Measurements from ENCODE around the gene EML3.
A peak's percentile ranks its signal among the peaks of the same experiment; 100 is the strongest.

Gene EML3

DNA sequence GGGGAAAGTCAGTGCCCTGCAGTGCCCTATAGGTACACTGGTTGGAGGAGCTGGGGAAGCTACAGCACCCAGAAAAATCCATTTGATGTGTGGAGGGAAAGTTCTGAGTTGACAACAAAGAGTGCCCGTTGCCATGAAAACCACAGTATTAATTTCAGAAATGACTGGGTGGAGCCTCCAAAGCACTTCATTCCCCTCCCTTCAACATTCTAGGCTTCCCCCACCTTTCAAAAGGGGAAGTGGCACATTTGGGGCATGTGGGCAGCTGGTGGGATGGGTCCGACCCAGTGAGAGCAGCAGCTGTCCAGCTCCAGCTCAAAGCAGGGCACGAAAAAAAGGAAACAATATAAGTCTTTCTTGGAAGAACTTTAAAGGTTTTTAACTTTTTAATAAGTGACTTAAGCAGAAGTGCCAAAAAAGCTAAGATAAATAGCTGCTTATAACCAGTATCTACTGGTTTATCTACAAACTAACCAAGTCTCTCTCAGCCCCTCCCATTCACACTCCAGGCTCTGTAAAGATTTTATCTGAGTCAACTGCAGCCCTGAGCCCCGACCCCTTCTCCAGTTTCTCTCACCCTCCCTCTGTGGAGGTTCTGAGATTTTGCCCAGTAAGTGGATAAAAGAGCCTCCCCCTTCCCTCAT lies 57.0 kb downstream of the EML3 start:
- Histone ChIP-seq H3K4ac (ENCODE audit: low read depth in 1 of 2, low read length in 2 of 2) (peak overlapping the region; percentile 35 to 71), H3K14ac (ENCODE audit: low read length in 2 of 2) (no peak overlapping the region), H3K9me3 (ENCODE audit: control insufficient read depth, low read length) (no peaks in the 10 kb centered on the region), H3K23ac (ENCODE audit: low read length in 2 of 2) (peak overlapping the region in 1 of 2 experiments; percentile 36), H3K27ac (ENCODE audit: low read length, poor library complexity, severe bottlenecking) (peak overlapping the region; percentile 88), H3K4me1 (ENCODE audit: control insufficient read depth, insufficient read depth, low read depth, low read length) (peaks cover 64% of the 10 kb centered on the region), H2AK5ac (ENCODE audit: low read length, severe bottlenecking) (peak overlapping the region; percentile 95), H2BK12ac (ENCODE audit: low read length in 2 of 2) (peak overlapping the region in 1 of 2 experiments; percentile 81), H3K4me2 (ENCODE audit: low read length, poor library complexity, severe bottlenecking) (peak overlapping the region; percentile 49), H3K18ac (ENCODE audit: low read depth in 1 of 2, low read length in 2 of 2) (peak overlapping the region; percentile 23 to 89), H2BK120ac (ENCODE audit: low read depth, low read length) (peak overlapping the region; percentile 42), H2BK5ac (ENCODE audit: low read depth, low read length, poor library complexity, severe bottlenecking) (peak overlapping the region; percentile 88), H3K79me1 (replicated peaks; ENCODE audit: low read length, poor library complexity, severe bottlenecking) (peaks cover 4% of the 10 kb centered on the region), H3K36me3 (ENCODE audit: control insufficient read depth in 1 of 2, insufficient read depth in 2 of 2, low read depth in 1 of 2, low read length in 2 of 2) (peaks cover 24 to 27% of the 10 kb centered on the region in 2 experiments), H3K9ac (ENCODE audit: low read length) (peak overlapping the region; percentile 95), H2AFZ (ENCODE audit: low read depth, low read length) (no peak overlapping the region), H4K91ac (ENCODE audit: low read length) (peak overlapping the region; percentile 52), H3K27me3 (ENCODE audit: control insufficient read depth in 1 of 2, insufficient read depth in 1 of 2, low read length in 2 of 2) (no peaks in the 10 kb centered on the region), H3K4me3 (ENCODE audit: insufficient read depth in 1 of 2, low read depth in 1 of 2, low read length in 2 of 2) (peak overlapping the region in 1 of 2 experiments; percentile 59), H4K8ac (ENCODE audit: low read length) (peak overlapping the region; percentile 33), H2BK15ac (ENCODE audit: low read depth, poor library complexity, severe bottlenecking) (peak overlapping the region; percentile 73)
- WGBS = 29% methylated on average over 2 of the region's 4 CpGs
- DNase-seq = no peak

DNA sequence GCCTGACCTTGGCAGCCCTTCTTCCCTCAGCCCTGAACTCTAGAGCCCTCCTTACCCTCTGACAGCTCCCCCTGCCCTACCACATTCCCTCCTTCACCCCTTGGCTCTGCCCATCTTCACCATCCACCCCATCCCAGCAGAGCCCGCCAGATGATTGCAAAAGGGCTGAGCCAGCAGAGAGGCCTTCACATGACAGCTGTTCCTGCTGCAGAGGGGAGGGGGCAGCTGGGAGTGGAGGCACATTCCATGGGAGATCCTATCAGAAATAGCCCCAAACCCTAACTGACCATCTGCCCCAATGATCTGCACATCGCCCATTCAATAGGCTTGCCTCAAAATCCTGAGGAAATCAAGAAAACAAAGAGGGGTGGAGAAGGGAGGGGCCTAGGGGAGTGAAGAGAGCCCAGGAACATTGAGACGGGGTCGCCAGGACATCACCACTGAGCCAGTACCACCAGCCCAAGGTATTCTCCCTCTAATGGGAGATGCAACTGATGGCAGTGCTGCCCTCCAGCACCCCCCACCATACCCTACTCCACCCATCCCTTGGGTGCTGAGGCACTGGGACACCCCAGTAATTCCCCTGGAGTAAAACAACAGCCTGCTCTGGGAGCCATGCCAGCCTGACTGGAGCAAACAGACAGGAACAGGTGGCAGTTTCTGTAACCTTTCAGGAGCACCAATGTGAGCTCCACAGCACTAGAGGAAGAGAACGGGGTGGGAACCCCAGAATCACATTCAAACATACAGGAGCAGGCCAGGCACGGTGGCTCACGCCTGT lies 58.0 kb downstream of the EML3 start:
- no peak for DNase-seq
- H2AFZ ChIP-seq (ENCODE audit: low read depth, low read length) = no peak overlapping the region
- no peak overlapping the region for H3K23ac ChIP-seq (ENCODE audit: low read length in 2 of 2)
- H3K27me3 ChIP-seq (ENCODE audit: control insufficient read depth in 1 of 2, insufficient read depth in 1 of 2, low read length in 2 of 2) = no peaks in the 10 kb centered on the region
- H3K36me3 ChIP-seq (ENCODE audit: control insufficient read depth in 1 of 2, insufficient read depth in 2 of 2, low read depth in 1 of 2, low read length in 2 of 2) = peaks cover 19 to 21% of the 10 kb centered on the region in 2 experiments
- no peak overlapping the region for H3K4me2 ChIP-seq (ENCODE audit: low read length, poor library complexity, severe bottlenecking)
- H2BK5ac ChIP-seq (ENCODE audit: low read depth, low read length, poor library complexity, severe bottlenecking) = peak overlapping the region; percentile 19
- H3K14ac ChIP-seq (ENCODE audit: low read length in 2 of 2) = peak overlapping the region in 1 of 2 experiments; percentile 70
- peak overlapping the region; percentile 18 to 80 for H3K18ac ChIP-seq (ENCODE audit: low read depth in 1 of 2, low read length in 2 of 2)
- H3K9ac ChIP-seq (ENCODE audit: low read length) = peak overlapping the region; percentile 95
- H3K4me1 ChIP-seq (ENCODE audit: control insufficient read depth, insufficient read depth, low read depth, low read length) = peaks cover 60% of the 10 kb centered on the region
- H2BK120ac ChIP-seq (ENCODE audit: low read depth, low read length) = peak overlapping the region; percentile 58
- peak overlapping the region; percentile 1 to 71 for H3K4ac ChIP-seq (ENCODE audit: low read depth in 1 of 2, low read length in 2 of 2)
- H2BK12ac ChIP-seq (ENCODE audit: low read length in 2 of 2) = peak overlapping the region; percentile 0 to 80
- H3K79me1 ChIP-seq (replicated peaks; ENCODE audit: low read length, poor library complexity, severe bottlenecking) = peaks cover 10% of the 10 kb centered on the region
- peak overlapping the region; percentile 18 for H4K91ac ChIP-seq (ENCODE audit: low read length)
- H3K4me3 ChIP-seq (ENCODE audit: insufficient read depth in 1 of 2, low read depth in 1 of 2, low read length in 2 of 2) = peak overlapping the region in 1 of 2 experiments; percentile 77
- H2BK15ac ChIP-seq (ENCODE audit: low read depth, poor library complexity, severe bottlenecking) = peak overlapping the region; percentile 77
- peak overlapping the region; percentile 92 for H3K27ac ChIP-seq (ENCODE audit: low read length, poor library complexity, severe bottlenecking)
- H4K8ac ChIP-seq (ENCODE audit: low read length) = peak overlapping the region; percentile 2
- WGBS = 75% methylated on average over 6 of the region's 7 CpGs
- H2AK5ac ChIP-seq (ENCODE audit: low read length, severe bottlenecking) = peak overlapping the region; percentile 58
- H3K9me3 ChIP-seq (ENCODE audit: control insufficient read depth, low read length) = no peaks in the 10 kb centered on the region

DNA sequence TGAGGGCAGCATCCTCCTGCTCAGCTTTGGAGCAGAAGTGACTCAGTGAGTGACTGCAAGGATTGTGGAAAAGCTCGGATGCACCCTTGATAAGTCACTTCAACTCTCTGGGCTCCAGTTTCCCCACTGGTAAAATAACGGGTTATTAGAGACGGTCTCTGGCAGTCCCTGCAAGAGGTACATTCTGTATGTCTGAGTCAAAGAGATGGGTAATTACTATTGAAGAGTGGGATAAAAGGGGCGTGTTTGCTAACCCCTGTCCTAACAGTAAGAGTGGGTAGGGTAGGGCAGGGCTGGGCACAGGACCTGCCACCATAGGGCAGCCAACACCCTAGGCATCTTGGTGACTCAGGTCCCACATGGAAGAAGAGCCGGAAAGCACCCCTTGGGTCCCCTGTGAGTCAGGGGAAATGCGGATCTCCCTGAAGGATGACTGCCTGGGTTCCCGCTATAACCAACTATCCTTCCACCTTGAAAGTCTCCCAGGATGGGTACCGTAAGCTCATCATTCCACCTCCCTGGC lies 58.7 kb downstream of the EML3 start:
- H3K14ac ChIP-seq (ENCODE audit: low read length in 2 of 2) = peak overlapping the region in 1 of 2 experiments; percentile 88
- peak overlapping the region; percentile 3 to 87 for H3K4ac ChIP-seq (ENCODE audit: low read depth in 1 of 2, low read length in 2 of 2)
- no peaks in the 10 kb centered on the region for H3K9me3 ChIP-seq (ENCODE audit: control insufficient read depth, low read length)
- H3K18ac ChIP-seq (ENCODE audit: low read depth in 1 of 2, low read length in 2 of 2) = peak overlapping the region; percentile 18 to 99
- peak overlapping the region; percentile 58 for H2BK120ac ChIP-seq (ENCODE audit: low read depth, low read length)
- no peak overlapping the region for H3K23ac ChIP-seq (ENCODE audit: low read length in 2 of 2)
- no peaks in the 10 kb centered on the region for H3K27me3 ChIP-seq (ENCODE audit: control insufficient read depth in 1 of 2, insufficient read depth in 1 of 2, low read length in 2 of 2)
- no peak overlapping the region for H2AFZ ChIP-seq (ENCODE audit: low read depth, low read length)
- peak overlapping the region; percentile 16 for H4K8ac ChIP-seq (ENCODE audit: low read length)
- H3K4me2 ChIP-seq (ENCODE audit: low read length, poor library complexity, severe bottlenecking) = peak overlapping the region; percentile 43
- WGBS = 5% methylated on average over 8 of the region's 8 CpGs
- H3K27ac ChIP-seq (ENCODE audit: low read length, poor library complexity, severe bottlenecking) = peak overlapping the region; percentile 92
- DNase-seq = peak; percentile 93
- peak overlapping the region; percentile 94 for H4K91ac ChIP-seq (ENCODE audit: low read length)
- H3K4me1 ChIP-seq (ENCODE audit: control insufficient read depth, insufficient read depth, low read depth, low read length) = peaks cover 59% of the 10 kb centered on the region
- H2BK5ac ChIP-seq (ENCODE audit: low read depth, low read length, poor library complexity, severe bottlenecking) = peak overlapping the region; percentile 53
- peak overlapping the region; percentile 29 to 81 for H2BK12ac ChIP-seq (ENCODE audit: low read length in 2 of 2)
- H3K4me3 ChIP-seq (ENCODE audit: insufficient read depth in 1 of 2, low read depth in 1 of 2, low read length in 2 of 2) = peak overlapping the region in 1 of 2 experiments; percentile 77
- H3K79me1 ChIP-seq (replicated peaks; ENCODE audit: low read length, poor library complexity, severe bottlenecking) = peaks cover 13% of the 10 kb centered on the region
- peak overlapping the region; percentile 70 for H2AK5ac ChIP-seq (ENCODE audit: low read length, severe bottlenecking)
- no peak overlapping the region for H2BK15ac ChIP-seq (ENCODE audit: low read depth, poor library complexity, severe bottlenecking)
- H3K9ac ChIP-seq (ENCODE audit: low read length) = peak overlapping the region; percentile 95
- H3K36me3 ChIP-seq (ENCODE audit: control insufficient read depth in 1 of 2, insufficient read depth in 2 of 2, low read depth in 1 of 2, low read length in 2 of 2) = peaks cover 12 to 17% of the 10 kb centered on the region in 2 experiments

Data from mesenchymal stem cell (in vitro differentiated cells and primary cell).